Calu3 (cell line): ENCODE data around the gene PIK3C2G. TPM values are rescaled to one million over a fixed set of nuclear protein-coding genes. Genes with fewer than 3 reads are reported as not detected.
"Not testable (repeated sequence)": the region's sequence is repeated elsewhere in the genome, so short reads cannot be mapped to it uniquely, and the experiment has no call there.

Experiments used
- BruUV-seq: library from RNA; stranded (reverse); fragments of 400-500 nt; replicated peaks from 2 replicates; lab custom pipeline; 2021; lab: Mats Ljungman, UMichigan
- CTCF ChIA-PET: fragments of 300-600 bp; sonication (Branson Sonifier 250); formaldehyde crosslinking; loops from one replicate; lab custom pipeline; 2022; ENCODE audit warnings: antibody characterized with exemption; lab: Charles Lee
- DNase-seq: peaks from one replicate; pipeline ENCODE4 v3.0.0; 2022
- H3K27ac Mint-ChIP-seq: one replicate; pipeline ENCODE4 v1.8.0; 2022; ENCODE audit warnings: mixed read lengths; ENCODE audit not compliant: unreplicated experiment
- H3K27me3 Mint-ChIP-seq: one replicate; pipeline ENCODE4 v1.8.0; 2022; ENCODE audit warnings: mixed read lengths; ENCODE audit not compliant: unreplicated experiment
- H3K36me3 Mint-ChIP-seq: one replicate; pipeline ENCODE4 v1.8.0; 2022; ENCODE audit warnings: mild to moderate bottlenecking, moderate library complexity, mixed read lengths; ENCODE audit not compliant: insufficient read depth, unreplicated experiment
- H3K4me1 Mint-ChIP-seq: one replicate; pipeline ENCODE4 v1.8.0; 2022; ENCODE audit warnings: mild to moderate bottlenecking, low read depth, mixed read lengths; ENCODE audit not compliant: unreplicated experiment
- H3K4me3 Mint-ChIP-seq: one replicate; pipeline ENCODE4 v1.8.0; 2022; ENCODE audit warnings: mild to moderate bottlenecking, low read depth, moderate library complexity, mixed read lengths; ENCODE audit not compliant: unreplicated experiment
- H3K9me3 Mint-ChIP-seq: one replicate; pipeline ENCODE4 v1.8.0; 2022; ENCODE audit warnings: low read depth, mixed read lengths; ENCODE audit not compliant: unreplicated experiment
- intact Hi-C: fragments of 100-400 bp; cut with micrococcal nuclease; formaldehyde crosslinking; loops from one replicate; pipeline ENCODE4 v1.10.0; 2022; ENCODE audit not compliant: unreplicated experiment
- total RNA-seq: library from RNA; stranded (reverse); gene quantifications from 2 replicates; pipeline ENCODE4 v1.2.3, GENCODE V29; 2022
- TF ChIP-seq, protein P1 (sequence below): fragments of 200-600 bp; IDR thresholded peaks from one replicate; pipeline ENCODE4 v1.8.0; 2022; ENCODE audit warnings: antibody characterized with exemption; ENCODE audit not compliant: unreplicated experiment

Gene PIK3C2G
- total RNA-seq, 1 experiment from 2014 or later: 24.0 TPM

DNA sequence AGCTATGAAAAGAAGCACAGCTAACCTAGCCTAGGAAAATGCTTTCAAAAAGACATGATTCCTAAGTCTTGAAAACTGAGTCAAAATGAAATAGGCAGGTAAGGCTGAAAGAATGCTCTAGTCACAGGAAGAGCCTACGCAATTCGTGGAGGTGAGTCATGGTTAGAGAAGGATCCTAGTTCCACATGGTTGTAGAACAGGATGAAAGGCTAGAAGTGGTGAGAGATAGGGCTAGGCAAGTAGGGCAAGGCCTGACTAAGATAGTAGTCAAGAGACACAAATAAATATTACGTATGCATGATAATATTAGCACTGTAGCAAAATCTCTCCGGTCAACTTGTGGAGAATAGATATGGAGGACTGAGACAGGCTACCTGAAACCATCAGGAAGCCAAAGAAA lies 429.3 kb downstream of the PIK3C2G start:
- BruUV-seq: no TSS peak
- Mint-ChIP-seq H3K27me3 (no peaks in the 10 kb centered on the region), H3K27ac (peak overlapping the region; percentile 46)

DNA sequence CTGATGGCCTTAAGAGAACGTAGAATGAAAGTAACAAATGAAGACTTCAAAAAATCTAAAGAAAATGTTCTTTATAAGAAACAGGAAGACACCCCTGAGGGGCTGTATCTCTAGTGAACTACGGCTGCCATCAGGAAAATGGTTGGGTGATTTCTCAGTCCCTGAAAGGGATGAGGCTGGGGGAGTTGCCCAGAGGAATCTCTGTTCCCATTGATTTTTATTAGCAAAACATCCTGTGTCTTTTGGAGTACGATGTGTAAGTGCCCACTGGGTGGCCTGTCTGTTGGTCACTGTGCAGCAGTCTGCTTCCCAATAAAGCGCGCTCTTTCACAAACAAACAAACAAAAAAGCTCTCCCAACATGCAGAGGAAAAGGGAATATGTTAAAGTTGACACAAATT lies 432.7 kb downstream of the PIK3C2G start:
- BruUV-seq, H3K27ac Mint-ChIP-seq, DNase-seq, H3K27me3 Mint-ChIP-seq, CTCF ChIA-PET, H3K9me3 Mint-ChIP-seq, H3K4me3 Mint-ChIP-seq, H3K36me3 Mint-ChIP-seq: not testable (repeated sequence)
- peaks cover 12% of the 10 kb centered on the region for H3K4me1 Mint-ChIP-seq
- intact Hi-C loops: loop anchor here (10.0 kb wide), 1 partner anchor 101 kb away; no protein-coding TSS in a partner anchor

More for the DNA sequence above, 429.3 kb downstream of the PIK3C2G start:
- Mint-ChIP-seq H3K36me3 (no peaks in the 10 kb centered on the region), H3K9me3 (peaks cover 7% of the 10 kb centered on the region), H3K4me3 (no peak overlapping the region), H3K4me1 (peaks cover 12% of the 10 kb centered on the region)
- intact Hi-C loops: loop anchor here (10.0 kb wide), 1 partner anchor 104 kb away; no protein-coding TSS in a partner anchor
- TF ChIP-seq, protein P1, sequence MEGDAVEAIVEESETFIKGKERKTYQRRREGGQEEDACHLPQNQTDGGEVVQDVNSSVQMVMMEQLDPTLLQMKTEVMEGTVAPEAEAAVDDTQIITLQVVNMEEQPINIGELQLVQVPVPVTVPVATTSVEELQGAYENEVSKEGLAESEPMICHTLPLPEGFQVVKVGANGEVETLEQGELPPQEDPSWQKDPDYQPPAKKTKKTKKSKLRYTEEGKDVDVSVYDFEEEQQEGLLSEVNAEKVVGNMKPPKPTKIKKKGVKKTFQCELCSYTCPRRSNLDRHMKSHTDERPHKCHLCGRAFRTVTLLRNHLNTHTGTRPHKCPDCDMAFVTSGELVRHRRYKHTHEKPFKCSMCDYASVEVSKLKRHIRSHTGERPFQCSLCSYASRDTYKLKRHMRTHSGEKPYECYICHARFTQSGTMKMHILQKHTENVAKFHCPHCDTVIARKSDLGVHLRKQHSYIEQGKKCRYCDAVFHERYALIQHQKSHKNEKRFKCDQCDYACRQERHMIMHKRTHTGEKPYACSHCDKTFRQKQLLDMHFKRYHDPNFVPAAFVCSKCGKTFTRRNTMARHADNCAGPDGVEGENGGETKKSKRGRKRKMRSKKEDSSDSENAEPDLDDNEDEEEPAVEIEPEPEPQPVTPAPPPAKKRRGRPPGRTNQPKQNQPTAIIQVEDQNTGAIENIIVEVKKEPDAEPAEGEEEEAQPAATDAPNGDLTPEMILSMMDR: no peak
- CTCF ChIA-PET: no interaction called here
- DNase-seq: peak; percentile 37

DNA sequence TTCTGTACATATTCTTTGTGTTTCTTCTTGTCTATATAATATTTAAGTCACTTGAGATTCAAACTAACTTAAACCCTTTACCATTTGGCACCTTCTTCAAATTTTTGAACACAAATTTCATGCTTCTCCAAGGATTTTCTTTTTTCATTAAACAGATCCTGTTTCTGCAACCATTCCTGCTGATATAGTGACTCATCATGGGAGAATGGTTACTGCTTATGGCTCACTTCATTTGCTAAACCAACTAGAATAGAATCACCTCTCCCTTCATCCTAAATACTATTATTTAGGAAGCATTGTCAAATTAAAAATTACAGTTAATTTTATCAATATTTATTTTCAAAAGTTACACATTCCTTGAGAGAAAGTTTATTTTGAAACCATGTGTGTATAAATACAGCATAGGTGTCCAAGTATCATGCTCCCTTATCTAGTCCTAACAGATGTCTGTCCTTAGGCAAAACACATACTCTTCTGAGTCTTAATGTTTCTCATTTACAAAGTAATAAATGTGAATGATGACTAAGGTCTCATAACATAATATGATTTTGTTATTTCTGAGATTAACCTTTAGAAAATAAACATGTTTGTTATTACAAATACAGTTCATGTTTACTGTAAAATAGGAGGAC lies 435.8 kb downstream of the PIK3C2G start:
- no peak overlapping the region for H3K27ac Mint-ChIP-seq
- intact Hi-C loops: loop anchor here (10.0 kb wide), 1 partner anchor 98 kb away; no protein-coding TSS in a partner anchor
- DNase-seq: no peak
- CTCF ChIA-PET: no interaction called here
- no TSS peak for BruUV-seq
- no peak overlapping the region for H3K4me3 Mint-ChIP-seq
- no peaks in the 10 kb centered on the region for H3K4me1 Mint-ChIP-seq
- TF ChIP-seq, protein P1: no peak
- peaks cover 4% of the 10 kb centered on the region for H3K9me3 Mint-ChIP-seq
- H3K27me3 Mint-ChIP-seq: no peaks in the 10 kb centered on the region
- H3K36me3 Mint-ChIP-seq: no peaks in the 10 kb centered on the region

Other genes starting within 250 kb of the PIK3C2G start
- gene RERGL, start 171.3 kb upstream of the PIK3C2G start, total RNA-seq: 7.0 and 9.2 TPM in 2 replicates